ENCODE measurements around the gene DOK5.
"Not testable (repeated sequence)": the region's sequence is repeated elsewhere in the genome, so short reads cannot be mapped to it uniquely, and the experiment has no call there.

Gene DOK5

DNA sequence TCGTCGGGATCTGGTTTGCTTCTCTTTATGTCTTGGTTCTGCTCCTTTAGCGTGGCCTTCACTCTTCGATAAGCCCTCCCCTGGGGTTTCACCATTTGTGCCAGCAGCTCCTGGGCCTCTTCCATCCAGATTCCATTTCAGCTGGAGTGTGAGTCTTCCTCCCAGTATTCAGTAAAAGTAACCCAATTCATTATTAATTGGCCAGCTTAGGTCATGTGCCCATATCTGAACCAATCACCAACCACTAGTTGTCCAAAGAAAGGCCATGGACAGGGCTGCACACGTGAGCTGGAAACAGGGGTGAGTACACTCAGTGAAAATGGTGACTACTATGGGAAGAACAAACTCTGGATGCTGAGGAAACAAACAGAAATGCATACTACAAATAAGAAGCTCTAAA lies 2.8 kb upstream of the DOK5 start:
- DNase-seq, result no peak

DNA sequence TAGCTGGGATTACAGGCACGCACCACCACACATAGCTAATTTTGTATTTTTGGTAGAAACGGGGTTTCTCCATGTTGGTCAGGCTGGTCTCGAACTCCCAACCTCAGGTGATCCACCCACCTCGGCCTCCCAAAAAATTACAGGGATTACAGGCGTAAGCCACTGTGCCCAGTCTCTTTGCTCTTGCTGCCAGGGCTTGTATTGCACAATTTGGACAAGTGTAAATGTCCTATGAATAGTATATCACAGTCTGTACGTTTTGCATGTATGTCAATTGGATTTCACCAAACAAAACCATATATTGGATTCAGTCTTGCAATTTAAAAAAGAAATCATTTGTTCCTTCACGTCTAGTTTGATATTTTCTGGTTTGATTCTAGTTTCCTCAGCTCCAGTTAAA lies 2.1 kb upstream of the DOK5 start:
- no peak for DNase-seq

DNA sequence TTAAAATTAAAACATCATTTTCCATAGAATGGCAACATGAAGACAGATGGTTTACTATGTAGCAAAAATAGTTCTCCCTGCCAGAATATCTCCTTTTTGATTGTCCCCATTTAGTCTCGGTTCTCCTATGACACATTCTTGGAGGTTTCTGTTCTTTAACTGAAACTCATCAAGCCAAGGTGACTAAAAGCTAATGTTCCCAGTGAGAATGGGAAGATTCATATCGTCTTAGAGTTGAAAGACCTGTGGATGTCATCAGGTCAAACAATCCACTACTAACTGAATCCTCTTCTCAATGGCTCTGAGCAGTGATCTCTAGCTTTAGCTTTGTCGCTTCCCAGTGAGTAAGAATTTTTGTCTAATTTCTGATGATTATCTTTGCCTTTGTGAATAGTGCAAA lies 1.3 kb upstream of the DOK5 start:
- DNase-seq, result no peak

DNA sequence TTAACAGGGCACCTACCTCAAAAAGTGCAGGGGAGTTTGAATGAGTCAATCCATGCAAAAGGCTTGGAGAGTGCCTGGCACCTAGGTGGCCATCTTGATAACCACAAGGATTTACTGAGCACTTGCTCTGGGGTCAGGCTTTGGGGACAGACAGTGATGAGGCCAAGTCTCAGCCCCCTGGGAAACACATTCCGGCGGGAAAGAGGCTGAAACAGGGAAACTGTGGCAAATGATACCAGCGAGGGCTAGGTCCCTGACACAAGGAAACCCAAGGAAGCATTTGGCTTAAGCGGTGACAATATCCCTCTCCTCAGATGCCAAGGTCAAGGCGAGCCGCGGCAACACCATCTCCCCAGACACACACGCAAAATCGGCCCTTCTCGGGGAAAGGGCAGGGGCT lies 527 bp upstream of the DOK5 start:
- no peak for DNase-seq

DNA sequence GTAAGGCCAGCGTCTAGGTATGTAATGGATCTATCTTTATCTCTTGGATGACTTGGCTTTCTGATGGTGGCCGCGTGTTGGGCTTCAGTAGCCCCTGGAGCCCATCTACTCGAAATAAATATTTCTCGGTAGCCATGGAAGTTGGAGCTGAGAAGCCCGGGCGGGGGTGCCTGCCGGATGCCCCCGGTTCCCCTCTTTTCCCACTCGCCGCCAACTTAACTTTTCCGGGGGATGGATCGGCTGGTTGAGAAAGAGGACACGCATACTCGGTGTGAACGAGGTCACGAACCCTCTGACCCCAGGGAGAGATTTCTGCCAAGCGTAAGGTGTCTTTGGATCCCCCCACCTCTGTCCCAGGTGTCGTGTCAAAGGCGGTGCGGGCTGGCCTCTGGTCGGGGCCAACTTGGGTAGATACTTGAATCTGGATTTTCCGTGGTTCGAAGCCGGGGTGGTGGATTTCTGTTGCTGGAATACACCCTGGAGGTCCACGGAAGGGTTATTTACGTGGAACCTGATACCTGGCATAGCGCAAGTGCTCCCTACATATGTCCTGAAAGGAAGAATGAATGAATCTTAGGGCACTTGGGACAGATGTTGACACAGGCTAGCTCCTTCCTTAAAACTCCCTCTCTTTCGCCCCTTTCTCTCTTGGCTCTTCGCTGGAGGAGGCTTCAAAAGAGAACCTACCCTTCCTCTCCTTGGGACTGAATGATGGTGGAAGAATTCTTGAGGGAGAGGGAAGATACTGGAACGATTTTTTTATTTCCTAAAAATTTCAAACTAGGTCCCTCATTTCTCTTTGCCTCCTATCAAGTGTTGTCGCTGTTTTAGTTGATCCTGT lies 996 bp downstream of the DOK5 start:
- DNase-seq, result no peak

DNA sequence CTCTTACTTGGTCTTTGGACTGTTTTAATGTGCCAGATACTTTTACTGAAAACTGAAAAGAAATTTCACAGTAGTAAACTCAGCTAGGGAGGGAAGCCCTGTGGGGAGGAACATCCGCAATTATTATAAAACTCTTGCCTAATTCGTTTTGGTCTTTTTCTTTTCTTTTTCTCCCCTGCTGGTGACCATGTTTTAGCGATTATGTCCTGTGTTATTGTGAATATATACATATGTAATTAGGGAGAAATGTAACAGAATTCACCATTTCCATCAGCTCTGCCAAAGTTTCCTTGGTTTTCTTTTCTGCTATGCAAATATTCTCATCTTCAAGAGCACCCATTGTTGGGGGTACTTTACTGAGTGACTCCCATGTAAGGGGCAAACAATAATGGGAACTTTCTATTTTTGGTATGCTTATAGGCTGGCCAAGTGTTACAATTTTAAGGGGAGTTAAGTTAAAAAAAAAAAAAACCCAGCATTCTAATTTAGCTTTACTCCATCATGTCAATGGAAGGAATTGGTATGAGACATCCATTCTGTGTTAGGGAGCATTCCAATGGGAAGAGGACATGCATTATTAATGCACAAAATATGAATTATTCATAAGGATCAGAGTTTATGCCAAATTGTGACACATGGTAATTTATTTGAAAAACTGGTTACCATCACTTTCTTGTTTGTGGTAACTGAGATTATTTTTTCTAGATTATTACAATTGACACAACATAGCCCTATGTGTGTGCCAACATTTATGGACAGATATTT lies 2.0 kb downstream of the DOK5 start:
- no peak for DNase-seq

DNA sequence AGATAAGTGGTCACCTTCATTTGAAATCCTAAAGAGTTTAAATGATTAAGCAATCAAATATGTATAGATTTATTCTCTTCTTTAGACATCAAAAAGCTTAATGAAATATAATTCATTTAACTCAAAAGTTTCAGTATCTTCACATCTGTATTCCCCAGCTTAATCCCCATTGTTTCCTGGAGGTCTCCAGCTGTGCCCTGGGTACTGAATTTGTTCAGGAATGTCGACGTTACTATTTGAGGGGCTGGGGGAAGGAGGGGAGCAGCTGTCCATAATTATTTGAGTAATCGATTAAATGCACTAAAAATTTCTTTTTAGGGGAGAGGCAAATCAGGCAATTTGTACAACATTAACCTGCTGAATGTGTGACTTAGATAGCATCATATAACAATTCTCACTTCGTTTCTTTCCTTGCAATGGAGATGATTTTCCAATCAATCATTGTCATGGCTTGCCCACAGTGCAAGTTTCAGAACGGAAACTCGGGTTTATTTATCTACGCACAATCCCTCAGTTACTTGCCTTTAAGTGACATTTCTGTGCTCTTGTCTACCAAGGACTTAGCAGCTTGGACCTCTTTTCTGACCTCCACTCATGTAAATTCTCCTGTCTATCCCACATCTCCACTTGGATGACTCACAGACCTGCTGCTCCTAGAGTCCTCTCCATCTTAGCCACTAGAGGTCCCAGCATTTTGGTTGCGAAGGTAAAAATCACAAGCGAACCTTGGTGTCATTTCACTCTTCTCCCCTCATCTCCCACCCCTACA lies 3.9 kb downstream of the DOK5 start:
- no peak for DNase-seq

DNA sequence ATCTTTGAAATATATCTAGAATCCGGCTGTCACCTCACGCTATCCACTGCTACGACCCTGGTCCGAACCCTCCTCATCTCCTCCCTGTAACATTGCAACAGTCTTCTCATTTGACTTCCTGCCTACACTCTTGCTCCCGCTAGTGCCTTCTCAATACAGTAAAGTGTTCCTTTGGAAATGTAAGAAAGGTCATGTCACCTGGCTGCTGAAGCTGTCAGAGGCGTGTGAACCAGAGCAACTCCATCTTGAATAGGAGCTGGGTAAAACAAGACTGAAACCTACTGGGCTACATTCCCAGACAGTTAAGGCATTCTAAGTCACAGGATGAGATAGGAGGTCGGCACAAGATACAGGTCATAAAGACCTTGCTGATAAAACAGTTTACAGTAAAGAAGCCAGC lies 4.5 kb downstream of the DOK5 start:
- DNase-seq, result not testable (repeated sequence)

DNA sequence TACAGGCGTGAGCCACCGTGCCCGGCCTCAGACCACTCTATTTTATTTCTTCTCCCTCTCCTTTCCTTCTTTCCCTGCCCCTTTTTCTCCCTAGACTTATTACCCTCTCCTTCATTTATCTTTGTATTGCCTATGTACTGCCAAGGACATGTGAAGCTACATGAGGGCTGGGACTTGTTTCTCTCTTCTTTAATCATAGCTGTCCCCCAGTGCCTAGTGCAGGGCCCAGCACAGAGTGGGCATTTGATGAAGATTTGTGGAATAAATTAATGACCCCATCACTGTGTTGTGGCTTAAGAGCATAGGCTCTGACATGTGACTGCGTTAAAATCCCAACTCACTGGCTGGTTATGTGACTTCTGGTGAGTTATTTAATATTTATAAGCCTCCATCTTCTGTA lies 6.0 kb downstream of the DOK5 start:
- no peak for DNase-seq

DNA sequence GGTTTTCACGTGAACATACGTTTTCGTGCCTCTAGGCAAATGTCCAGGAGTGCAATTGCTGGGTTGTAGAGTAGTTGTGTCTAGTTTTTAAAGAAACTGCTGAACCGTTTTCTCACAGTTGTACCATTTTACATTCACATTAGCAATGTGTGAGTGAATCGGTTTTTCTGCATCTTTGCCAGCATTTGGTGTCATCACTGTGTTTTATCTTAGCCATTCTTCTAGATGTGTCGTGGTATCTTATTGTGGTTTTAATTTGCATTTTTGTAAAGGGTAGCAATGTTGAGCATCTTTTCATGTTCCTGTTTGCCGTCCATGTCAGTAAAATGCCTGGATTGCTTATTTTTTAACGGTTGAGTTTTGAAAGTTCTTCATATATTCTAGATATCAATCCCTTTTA lies 10.2 kb downstream of the DOK5 start:
- DNase-seq, result no peak

DNA sequence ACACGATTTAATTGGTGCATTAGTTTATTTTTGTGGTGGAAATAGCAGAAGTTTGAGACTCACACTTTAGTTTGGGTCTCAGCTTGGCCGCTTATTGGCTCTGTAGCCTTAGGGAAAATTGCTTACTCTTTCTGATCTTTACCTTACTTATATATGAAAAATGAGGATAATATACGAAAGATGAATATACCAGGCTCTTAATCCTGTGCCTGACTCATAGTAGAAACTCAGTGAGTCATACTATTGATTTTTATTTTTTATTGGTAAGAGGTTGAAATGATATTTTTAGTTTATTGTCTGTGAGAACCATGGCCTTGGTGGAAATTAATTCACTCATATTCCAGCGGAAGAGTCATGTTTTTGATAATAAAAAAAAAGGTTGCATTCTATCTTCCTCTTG lies 11.2 kb downstream of the DOK5 start:
- DNase-seq, result no peak

DNA sequence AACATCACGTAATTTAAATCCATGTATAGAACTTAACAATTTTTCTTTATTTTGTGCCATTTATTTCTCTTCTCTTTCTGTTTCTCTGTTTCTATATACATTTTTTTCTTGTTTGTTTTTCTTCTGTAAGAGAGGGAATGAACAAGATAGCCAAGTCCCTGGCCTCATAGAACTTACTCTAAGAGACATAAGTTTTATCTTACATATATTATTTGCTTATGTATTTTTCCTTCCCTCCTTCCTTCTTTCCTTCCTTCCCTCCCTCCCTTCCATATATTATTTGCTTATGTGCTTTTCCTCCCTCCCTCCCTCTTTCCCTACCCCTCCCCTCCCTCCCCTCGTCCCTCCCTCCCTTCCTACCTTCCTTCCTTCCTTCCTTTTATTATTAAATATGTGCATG lies 13.0 kb downstream of the DOK5 start:
- DNase-seq, result no peak

DNA sequence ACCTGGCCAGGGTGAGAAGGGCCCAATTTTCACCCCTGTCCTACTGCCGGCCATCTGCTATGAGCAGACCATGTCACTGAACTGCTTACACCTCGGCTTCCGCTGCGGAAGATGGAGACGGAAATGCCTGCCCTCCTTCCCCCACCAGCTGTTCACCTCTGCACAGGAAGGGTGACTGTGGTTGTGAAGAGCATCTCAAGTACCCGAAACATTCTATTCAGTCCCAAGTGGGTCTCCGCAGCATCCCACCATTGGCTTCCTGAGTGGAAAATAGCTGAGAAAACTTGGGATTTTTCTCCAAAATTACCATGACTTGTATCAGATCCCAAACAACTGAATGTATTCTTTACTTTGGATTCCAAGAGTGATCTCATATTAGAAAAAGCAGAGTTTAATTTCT lies 16.1 kb downstream of the DOK5 start:
- DNase-seq, result no peak

DNA sequence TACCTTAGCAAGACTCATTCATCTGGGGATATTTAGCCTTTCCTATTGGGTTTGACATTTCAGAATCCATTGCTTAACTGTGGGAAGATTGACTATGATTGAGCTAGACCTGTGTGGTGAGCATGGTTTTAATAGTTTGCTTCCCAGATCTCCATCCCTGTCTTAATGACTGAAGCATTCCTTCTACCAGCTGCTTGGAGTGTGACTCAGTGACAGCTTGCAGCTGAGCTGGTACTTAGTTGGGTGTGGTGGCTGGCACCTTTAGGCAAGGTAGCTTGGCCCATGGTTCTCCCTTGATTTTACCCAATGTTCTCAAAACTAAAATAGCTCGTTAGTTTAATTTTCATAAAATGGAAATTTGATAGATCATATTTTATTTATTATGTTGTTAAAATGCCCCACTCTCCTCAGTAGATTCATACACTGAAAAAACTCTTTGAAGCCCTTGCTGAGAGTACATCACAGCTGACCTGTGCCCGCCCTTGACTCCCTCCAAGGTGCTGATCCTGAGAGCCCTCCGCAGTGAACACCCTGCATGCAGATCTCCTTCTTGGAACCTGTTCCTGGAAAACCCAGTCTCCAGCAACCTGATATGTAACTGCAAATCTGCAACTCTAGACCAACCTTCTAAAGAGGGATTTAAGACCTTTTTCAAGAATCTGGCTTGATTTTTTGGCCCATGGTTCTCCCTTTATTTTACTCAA lies 19.1 kb downstream of the DOK5 start:
- no peak for DNase-seq

DNA sequence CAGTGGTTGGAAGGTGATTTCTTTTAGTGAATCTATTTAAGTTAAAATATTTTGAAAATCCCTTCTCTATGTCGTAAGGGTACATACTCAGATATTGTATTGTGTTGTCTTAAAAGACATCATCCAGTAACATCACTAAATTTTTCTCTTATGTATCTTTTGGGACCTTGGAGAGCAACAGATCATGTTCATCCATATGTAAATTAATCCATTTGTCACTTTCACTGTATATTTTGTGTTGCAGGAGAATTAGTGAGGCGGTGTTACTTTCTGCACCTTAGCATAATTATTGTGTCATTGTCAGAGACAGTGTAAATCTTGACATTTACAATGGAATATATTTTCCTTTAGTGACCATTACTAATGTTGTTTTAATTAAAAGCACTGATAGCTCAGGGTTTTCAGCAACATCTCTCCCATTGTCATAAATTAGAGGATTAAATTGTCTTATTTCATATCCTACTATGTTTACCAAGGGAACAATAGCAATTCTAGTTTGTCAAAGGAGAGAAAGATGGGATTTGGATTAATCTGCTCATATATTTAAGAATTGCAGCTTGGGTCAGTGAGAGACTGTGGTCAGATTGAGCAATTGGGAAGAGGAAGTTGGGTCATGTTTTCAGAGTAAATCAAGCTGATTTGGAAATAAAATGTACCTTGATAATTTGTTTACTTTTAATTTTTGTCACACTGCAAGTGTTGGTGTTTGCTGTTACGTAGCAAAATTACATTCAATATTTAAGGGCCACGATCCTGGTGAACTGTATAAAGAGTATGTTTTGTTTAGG lies 22.7 kb downstream of the DOK5 start:
- DNase-seq, result no peak

DNA sequence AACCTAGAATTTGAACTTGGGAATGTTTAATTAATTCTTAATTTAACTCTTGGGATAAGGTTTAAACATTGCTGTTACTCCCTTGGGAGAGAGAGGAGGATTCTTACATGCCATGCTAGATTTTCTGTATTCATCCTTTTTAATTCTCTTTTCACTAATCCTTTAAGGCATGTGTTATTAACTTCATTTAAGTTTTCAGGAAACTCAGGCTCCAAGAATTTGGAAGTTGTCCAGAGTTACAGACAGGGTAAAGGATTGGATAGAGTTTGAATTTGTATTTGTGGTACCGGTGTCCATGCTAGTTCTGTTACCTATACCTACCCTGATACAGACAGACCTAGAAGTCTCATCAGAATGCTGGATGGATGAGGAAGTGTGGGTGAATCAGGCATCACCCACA lies 23.7 kb downstream of the DOK5 start:
- no peak for DNase-seq

DNA sequence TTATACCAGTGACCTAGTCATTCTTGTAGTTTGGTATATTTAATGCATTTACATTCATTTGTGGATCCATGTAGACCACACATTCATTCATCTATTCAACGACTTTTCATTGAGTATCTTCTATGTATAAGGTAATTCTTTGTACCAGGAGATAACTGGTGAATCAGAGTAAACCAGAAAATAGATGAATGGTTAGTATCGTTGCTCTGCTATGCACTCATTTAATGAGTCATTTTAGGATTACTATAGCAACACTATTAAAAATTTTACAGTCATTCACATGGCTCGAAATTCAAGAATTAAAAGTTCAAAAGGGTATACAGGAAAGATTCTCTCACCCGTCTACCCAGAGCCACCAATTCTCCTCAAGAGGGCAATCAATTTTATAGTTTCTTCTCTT lies 26.8 kb downstream of the DOK5 start:
- no peak for DNase-seq

DNA sequence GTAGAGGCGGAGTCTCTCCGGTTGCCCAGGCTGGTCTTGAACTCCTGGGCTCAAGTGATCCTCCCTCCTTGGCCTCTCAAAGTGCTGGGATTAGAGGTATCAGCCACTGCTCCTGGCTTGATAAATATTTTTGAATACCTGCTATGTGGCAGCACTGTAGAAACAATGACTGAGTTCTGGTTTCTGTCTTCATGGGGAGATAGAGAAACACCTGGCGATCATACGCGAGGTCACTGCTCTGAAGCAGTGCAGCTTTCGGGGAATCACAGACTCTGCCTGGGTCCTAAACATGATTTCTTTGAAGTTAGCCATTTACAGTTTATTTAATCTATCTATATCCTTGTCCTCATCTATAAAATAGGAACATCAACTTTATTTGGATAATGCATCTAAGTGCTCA lies 31.2 kb downstream of the DOK5 start:
- no peak for DNase-seq

DNA sequence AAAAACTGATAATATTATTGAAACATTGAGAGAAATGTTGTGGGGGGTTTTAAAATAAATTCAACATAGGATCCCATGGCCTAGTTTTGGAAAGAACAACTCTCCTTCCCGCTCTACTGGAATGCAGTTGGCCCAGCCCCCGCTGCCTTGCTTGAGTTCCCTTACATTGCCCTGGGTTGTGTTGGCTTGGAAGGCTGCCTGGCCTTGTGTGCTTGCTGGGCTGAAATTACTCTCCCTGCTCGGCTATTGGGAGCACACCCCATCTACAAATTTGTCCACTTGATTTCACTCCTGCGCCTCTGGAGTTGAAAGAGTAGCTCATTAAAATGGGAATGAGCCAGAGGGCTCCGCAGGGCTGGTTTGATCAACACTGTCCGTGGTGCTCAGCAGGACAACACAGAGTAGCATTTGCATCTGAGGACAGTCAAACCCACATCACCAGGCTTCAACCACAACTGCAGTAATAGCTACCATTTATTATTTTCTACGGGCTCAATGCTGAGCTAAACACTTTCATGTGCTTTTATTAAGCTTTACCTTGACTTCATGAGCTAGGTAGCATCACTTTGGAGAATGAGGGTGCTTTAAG lies 35.2 kb downstream of the DOK5 start:
- DNase-seq, result no peak

DNA sequence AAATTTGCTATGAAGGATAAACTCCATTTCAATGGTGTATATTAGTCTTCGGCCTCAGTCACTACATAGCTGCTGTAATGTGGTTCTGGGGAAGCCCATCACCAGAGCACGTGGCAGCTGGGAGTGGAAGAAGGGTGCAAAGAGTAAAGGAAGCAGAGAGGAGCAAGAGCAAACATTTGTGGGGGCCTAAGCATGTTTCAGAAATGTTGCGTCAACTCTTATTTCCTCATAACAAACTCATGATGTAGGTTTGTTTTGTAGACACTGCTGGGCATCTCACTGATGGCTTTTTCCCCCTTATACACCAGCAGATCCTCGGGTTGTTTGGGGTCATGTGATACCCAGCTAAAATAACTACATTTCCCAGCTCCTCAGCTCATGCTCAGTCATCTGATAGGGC lies 37.3 kb downstream of the DOK5 start:
- DNase-seq, result no peak

DNA sequence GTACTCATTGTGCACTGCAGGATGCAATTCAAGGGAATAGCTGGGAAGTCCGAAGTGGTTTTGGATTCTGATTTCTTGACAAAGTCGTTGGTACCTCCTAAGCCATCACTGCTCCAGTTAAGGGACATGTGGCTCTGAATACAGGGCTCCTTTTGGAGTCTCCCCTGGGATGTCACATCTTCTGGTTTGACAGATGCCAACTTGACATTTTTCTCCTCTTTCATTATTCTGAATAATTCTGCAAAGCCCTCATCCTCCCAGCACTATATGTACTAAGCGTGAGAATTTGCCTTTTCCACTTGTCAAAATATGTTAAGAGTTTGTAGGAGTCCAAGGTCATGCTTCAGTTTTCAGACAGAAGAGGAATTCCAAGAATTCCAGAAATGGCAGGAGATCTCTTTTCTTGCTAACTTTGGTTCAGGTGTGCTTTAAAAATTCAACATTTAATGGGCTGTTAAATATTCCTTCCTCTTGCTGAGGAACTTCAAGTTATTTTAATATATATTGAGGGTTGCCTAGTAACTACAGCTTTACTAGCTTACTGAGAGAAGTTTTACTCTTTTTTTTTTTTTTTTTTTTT lies 38.7 kb downstream of the DOK5 start:
- no peak for DNase-seq

Measured in activated CD4-positive, CD25-positive, alpha-beta regulatory T cell (primary cell).